NCI-H2029 treated with DMSO at 0.1 percent for 48 hours (cell line): ENCODE data around the gene PDSS2.
A peak's percentile ranks its signal among the peaks of the same experiment; 100 is the strongest.
"Not testable (repeated sequence)": the region's sequence is repeated elsewhere in the genome, so short reads cannot be mapped to it uniquely, and the experiment has no call there.

Experiments
- DNase-seq: peaks from one replicate; lab custom pipeline; 2025; lab: John Stamatoyannopoulos, UW

Gene PDSS2

DNA sequence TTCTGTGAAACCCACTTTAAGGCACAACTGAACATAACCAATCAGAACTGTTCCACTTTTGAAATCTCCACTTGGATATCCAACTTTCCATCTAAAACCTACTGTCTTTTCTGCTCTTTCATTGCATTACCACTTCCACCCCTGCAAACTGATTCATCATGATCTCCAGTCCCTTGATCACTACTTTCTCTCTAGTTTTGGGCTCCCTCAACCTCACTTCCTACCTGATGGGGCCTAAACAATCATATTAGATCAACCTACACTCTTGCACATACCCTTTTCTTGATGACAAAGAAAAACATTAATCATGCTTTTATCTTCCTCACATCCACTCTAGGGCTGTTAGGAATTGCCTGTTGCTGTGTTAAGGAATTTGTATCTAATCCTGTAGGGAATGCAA lies 137.6 kb downstream of the PDSS2 start:
- DNase-seq = no peak

DNA sequence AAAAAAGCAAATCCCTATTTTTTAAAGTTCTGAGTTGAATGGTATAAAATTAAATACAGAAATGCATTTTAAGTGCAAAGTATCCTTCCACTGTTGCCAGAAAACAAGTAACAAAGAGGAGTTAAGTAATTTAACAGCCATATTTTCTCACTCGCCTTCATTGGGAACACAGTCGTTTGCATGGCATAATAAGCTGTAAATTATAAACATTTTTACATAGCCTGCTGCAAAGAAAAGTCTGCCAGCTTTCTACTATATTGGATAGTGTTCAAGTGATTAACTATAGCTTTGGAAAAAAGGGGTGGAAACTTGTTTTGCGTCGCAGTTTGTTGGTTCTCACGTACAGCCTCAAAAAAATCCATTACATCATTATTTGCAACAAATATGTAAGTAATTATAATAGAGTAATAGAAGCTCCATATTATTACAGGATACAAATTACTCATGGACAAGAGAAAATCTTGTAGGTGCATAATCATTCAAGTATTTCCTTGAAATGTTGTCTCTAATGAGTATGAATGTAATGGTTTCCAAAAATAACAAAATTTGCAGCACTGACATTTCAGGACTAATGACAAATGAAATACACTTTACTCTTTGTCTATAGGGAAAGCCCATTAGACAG lies 139.3 kb downstream of the PDSS2 start:
- no peak for DNase-seq

DNA sequence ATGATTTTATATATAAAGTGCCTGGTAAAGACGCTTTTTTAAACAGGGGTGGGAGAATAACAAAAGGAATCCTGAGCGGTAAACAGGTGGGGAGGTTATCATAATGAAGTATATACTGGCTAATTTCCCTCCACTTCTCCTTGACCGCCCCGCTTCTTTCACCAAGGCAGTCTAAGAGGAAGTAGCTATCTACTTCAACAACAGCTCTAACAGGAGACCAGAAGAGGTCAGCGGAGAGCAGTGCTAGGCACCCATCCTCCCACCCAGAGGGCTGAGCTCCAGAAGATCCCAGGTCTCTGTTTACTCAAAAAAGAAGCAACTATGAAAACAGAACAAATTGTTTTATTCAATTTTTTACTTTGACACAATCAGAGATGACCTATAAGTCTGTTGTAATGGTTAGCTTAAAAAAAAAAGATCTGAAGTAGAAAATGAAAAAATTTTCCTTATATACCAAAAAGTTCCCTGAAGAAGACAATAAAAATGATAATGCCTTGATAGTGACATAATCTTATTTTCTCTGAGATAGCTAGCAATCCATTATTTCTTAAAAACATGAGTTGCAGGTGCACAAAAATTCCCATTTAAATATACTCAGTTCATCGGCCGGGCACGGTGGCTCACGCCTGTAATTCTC lies 141.1 kb downstream of the PDSS2 start:
- DNase-seq = peak; percentile 47

DNA sequence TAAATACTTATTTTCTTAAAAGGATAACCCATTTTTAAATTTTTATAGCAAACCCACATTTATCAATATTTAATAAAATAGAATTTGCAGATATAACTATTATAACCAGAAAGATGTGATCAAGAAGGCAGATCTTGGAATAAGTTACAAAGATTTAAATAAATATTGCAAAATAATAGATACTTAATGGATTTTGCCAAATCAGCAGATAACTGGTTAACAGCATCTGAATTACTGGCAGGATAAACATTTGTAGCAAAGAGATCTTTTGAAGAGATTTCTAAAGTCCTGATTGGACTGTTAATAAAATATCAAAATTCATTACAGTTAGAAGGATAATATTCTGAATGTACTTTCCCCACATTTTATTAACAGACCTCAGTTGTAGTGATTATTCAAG lies 144.2 kb downstream of the PDSS2 start:
- no peak for DNase-seq

DNA sequence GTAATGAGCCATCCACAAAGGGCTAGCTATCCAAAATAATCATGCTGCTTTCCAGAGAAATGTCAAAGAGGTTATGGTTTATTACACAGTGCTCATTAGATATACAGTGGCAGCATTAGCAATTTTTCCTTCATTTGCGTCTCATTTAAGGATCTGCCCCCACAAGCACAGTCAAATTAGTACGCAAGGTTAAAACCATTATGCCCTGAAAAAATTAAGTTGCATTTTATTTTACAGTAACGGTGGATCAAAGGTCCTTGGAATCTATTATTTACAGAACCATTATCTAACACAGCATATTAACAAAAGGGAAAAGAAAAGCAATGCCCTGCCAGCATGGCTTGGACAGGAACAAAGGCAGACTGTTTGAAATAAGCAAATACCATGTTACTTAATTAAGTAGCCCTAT lies 144.8 kb downstream of the PDSS2 start:
- DNase-seq = peak; percentile 34

DNA sequence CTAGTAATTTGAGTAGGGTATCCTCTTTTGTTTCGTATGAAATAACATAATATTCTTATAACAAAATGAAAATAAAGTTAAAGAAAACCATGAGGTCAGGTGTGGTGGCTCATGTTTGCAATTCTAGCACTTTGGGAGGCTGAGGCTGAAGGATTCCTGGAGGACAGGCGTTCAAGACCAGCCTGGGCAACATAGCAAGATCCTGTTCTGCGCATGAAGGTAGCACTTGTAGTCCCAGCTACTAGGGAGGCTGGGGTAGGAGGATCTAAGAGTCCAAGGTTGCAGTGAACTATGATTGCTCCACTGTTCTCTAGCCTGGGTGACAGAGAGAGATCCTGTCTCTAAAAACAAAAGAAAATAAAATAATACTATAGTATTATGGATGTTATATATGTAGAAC lies 145.6 kb downstream of the PDSS2 start:
- DNase-seq = no peak

DNA sequence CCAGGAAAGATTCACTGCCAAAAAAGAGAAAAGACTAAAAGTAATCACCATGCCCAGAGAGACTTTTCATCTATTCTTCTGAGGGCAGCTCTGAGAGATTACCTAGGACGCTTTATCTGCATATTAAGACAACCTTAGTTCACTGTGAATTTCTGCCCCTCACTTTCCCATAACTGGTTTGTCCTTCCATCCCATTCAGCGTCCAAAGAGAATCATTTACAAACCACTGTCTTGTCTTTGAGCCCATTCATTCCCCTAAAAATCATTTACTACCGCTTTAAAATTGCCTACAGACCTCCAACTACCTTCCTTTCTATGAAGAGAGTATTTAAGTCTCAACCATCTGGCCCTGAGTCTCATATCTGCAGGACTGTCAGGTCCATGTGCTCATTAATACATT lies 149.0 kb downstream of the PDSS2 start:
- DNase-seq = no peak

DNA sequence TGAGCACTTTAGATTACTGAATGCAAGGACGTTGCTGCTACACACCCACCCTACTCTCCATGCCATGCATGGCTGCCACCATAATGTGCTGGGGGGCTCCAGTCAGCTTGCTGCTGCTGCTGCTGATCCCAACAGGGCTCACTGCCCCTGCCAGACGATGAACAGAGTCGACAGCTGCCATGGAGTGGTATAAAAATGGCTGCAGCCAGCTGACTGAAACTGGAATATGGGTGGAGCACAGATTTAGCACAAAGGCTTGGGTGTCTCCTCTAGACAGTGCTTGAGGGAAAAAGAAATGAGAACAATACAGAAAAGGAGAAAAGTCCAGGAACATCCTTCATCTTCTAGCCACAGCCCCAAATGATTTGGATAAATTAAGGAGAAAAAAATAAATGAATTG lies 150.7 kb downstream of the PDSS2 start:
- DNase-seq = no peak

DNA sequence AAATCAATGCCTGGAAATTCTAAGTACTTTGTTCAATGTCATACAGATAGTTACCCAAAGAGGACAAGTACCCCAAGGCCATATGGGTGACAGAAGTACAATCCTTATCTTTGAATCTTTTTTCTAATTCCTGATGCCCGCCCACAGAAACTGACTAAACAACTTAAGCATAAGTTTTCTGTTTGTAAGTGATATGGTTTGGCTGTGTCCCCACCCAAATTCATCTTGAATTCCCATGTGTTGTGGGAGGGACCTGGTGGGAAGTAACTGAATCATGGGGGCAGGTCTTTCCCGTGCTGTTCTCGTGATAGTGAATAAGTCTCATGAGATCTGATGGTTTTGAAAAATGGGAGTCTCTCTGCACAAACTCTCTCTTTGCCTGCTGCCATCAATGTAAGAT lies 153.4 kb downstream of the PDSS2 start:
- DNase-seq = not testable (repeated sequence)

DNA sequence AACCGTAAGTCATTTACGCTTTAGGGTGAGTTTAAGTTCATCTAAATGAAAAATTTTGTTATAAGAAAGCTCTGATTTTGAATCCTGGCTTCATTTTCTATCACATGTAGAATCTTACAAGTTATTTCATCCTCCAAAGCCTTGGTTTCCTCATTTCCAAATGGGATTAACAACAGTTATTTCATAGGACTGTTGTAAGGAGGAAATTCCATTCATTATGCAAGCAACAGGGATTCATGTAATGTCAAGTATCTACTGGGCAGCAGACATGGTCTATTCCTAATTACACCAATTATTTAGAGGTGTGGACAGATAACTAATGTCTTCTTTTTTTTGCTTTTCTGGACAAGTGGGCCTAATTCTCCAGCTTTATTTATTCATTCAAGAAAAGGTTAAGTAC lies 154.0 kb downstream of the PDSS2 start:
- no peak for DNase-seq

DNA sequence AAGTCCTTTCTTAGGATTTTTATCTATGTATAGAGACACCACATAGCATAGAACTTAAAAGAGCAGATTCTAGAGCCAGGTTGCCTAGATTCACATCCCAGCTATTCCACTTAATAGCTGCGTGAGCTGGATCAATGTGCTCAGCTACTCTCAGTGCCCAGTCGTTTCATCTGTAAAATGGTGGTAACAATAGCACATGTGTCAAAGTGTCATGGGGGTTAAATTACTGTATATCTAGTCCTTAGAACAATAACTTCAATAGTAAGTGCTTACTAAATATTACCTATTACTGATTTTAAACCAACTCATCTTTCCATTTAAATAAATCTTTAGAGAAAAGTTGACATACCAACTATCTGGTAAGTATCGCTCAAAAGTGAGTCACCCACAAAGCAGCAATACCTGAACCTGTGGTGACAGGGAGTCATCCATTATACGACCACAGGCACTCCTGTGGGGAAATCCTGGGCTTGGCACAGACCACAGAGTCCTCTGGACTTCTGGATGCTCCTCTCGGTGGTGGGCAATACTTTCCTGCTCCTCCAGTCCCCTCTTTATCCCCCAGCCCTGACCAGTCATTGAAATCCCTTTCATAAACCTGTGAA lies 154.8 kb downstream of the PDSS2 start:
- DNase-seq = no peak

DNA sequence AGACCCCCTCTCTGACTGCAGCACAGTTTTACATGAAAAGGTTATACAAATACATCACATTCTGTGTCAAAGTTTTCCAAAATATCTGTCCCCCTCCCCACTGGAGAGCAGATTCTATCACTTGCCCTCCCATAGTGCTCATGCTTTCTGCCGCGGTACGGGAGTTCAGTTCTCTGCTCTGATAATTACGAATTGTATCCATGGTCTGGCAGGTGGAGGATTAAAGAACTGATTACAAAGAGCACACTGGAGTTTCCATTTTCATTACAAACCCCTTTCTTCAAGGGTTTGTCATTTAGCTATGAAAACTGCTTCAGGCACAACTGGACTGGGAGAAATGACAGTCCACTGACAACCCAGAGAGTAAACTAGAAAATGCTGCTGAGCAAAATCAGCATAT lies 166.0 kb downstream of the PDSS2 start:
- DNase-seq = no peak

DNA sequence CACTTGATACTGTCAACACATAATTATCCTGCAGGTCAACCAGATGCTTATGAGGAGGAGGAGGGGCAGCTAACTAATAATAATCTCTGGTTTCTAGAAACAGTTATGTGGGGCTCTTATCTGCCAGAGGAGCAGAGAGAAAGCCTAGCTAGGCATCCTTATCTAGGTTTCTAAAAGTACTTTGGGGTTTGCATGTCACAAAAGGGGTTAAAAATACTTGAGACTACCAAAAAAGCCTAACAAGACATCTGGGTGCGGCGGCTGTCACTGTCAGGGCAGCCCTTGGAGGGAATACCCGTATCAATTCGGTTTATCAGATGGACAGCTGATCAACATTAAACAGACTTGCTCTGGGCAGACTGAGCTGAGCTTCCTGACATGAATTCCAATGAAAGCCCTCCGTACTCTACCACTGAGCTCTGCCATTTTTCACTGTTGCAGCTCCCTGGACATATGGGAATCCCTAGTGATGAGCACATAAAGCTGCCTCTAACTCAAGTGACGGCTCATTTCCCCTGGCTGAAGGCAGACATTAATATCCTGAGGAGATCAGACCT lies 166.6 kb downstream of the PDSS2 start:
- DNase-seq = no peak

DNA sequence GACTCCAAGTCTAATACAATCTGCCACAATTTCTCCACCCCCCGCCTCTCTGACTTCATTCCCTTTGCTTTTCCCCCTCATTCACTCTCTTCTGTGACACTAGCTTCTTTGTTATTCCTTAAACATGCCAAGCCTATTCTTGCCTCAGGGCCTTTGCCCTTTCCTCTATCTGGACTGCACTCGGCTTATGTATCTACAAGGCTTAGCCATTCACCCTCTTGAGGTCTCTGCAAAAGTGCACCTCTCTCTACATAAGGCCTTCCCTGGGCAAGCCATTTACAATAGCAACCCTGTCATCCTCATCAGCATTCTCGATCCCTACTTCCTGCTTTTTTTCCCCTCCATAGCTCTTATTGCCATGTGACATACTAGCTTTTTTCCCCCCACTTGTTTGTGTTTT lies 168.9 kb downstream of the PDSS2 start:
- no peak for DNase-seq

DNA sequence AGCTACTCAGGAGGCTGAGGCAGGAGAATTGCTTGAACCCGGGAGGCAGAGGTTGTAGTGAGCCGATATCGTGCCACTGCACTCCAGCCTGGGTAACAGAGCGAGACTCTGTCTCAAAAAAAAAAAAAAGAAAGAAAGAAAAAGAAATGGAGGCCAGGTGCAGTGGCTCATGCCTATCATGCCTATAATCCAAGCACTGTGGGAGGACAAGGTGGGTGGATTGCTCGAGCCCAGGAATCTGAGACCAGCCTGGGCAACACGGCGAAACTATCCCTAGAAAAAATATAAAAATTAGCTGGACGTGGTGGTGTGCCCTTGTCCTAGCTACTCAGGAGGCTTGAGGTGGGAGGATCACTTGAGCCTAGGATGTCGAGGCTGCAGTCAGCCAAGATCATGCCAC lies 170.1 kb downstream of the PDSS2 start:
- not testable (repeated sequence) for DNase-seq

DNA sequence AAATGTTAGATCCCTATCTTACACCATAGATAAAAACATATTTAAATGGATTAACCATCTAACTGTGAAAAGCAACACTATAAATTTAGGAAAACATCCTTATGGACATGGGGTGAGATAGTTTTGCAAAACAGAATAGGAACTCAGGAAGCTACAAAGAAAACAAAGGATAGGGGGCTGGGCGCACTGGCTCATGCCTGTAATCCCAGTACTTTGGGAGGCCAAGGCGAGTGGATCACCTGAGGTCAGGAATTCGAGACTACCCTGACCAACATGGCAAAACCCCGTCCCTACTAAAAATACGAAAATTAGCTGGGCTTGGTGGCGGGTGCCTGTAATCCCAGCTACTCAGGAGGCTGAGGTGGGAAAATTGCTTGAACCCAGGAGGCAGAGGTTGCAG lies 173.7 kb downstream of the PDSS2 start:
- not testable (repeated sequence) for DNase-seq

DNA sequence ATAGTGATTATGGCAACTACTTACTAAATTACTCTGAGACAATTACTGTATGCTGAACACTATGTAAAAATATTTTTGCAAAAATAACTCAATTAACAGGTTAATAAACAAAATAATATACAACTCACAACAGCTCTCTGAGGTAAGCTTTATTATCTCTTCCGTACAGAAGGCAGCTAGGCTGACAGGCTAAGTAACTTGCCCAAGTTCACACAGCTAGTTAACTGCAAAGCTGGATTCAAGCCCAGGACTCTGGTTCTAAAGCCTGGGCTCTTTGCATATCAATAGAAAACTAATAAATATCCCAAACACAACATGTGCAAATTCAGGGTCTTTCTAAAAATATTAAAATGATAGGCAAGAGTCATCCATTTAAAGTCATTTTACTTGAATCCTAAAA lies 174.6 kb downstream of the PDSS2 start:
- DNase-seq = no peak

DNA sequence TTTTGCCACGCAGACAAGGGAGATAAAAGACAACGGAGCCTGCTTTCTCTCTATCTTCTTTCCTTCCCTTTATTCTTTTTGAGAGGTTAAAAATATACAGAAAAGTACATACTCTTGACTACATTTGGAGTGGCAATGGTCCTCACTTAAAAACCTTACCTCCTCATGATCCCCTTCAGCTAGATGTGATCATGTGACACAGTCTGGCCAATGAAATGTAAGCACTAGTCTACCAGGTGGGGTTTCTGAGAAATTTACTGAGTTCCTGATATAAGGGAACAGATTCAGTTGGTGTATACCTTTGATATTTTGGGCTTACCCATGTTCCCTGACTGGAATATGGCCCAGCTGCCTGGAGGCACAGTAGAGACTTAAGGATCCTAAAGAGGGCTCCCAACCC lies 178.6 kb downstream of the PDSS2 start:
- DNase-seq = no peak

DNA sequence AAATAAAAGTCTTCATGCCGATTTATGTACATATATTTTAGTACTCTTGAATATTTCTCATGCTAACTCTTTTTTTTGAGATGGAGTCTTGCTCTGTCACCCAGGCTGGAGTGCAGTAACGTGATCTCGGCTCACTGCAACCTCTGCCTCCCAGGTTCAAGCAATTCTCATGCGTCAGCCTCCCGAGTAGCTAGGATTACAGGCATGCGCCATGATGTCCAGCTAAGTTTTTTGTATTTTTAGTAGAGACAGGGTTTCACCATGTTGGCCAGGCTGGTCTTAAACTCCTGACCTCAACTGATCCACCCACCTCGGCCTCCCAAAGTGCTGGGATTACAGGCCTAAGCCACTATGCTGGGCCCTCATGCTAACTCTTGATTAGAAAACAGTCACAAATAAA lies 179.4 kb downstream of the PDSS2 start:
- not testable (repeated sequence) for DNase-seq

DNA sequence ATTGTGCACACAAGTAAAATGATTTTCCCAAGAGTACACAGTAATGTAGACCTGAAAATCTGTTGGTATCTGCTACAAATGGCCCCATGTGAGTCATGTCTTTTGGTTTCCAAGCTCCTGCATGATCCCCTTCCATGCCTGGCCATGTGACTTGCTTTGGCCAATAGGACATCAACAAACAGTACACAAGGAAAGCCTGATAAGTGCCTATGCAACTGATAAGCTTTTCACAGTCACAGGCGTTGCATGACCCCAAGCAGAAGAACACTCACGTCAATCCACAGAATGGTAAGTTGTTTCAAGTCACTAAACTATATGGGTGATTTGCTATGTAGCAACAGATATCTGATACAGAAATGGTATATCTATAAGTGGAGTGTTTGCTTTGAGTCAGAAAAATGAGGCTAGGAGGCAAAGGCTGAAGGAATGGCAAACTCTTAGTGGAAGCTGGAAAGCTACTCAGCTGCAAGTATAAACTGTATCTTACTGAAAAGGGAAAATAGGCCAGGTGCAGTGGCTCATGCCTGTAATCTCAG lies 184.0 kb downstream of the PDSS2 start:
- DNase-seq = no peak

DNA sequence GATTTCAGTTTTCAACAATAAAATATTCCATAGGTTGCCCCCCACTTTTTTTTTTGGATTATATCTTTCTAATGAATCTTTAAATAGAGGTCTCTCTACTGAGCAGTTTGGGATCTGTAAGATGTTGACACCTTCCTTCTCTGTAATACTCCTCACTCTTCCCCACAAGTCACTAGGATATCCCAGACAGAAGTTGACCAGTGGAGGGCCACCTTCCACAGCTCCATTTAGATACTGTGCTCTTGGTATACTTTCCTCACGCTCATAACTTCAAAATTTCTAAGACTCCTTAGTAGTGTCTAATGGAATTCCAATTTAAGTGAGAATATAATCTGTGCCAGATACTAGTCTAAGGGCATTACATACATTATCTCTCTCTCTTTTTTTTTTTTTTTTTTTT lies 185.1 kb downstream of the PDSS2 start:
- DNase-seq = no peak

DNA sequence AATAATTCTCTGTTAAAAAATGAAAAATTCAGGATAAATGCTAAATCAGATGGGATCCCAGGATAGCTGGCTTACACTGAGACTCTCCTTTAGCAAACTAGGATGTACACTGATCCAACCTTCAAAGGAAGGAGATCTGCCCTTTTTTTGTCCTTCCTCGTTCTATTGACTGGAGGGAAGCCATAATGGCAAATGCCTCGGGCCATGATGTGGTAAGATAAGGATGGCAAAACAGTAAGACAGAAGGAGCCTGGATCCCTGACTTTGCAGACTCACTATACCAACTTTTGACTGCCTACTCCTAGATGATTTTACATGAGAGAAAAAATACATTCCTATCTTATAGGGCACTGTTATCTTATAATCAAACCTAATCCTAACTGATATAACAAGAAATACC lies 187.1 kb downstream of the PDSS2 start:
- DNase-seq = no peak

DNA sequence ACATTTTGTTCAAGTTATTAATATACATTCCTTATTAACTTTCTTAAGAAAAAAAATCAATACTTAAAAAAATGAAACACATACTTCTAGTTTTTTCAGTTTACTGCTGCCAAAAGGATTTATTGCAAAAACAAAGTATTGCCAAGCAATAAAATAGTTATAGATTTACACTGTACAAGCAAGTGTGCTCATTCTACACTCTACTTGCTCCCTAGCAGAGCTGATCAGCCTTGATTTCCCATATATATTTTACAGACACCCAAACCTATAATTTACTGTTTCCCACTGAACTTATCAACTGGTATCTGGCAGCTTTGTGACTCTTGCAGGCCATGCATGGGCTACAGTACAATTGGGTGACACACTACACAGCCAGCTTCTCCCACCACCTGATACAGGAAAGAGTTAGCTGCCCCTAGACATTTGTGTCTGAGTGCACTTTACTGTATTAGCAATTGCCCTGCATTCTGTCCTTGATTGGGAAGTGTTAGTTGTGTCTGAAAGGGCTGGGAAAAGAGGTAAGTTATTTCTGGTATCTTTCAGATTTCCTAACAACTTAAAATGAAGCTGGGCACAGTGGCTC lies 188.1 kb downstream of the PDSS2 start:
- no peak for DNase-seq
